Measurements from ENCODE around the gene TUBGCP2.

Gene TUBGCP2

GRCh38 chr10:133339708-133340380 lies 31.2 kb upstream of the TUBGCP2 start:
- no peak for DNase-seq

GRCh38 chr10:133338080-133339071 lies 29.7 kb upstream of the TUBGCP2 start:
- DNase-seq, result no peak

GRCh38 chr10:133337370-133337725 lies 28.7 kb upstream of the TUBGCP2 start:
- no peak for DNase-seq

- no peak for DNase-seq
Observed at GRCh38 chr10:133336577-133337369, 28.1 kb upstream of the TUBGCP2 start, which contains the start of gene CALY. Gene CALY, minus strand, starts transcription at chr10:133336896. Its CDS starts 7,907 bp downstream, at chr10:133328989.

- DNase-seq, result no peak
Observed at GRCh38 chr10:133336118-133336576, 27.5 kb upstream of the TUBGCP2 start.

GRCh38 chr10:133335246-133336117 lies 26.8 kb upstream of the TUBGCP2 start:
- DNase-seq, result no peak

GRCh38 chr10:133334503-133335245 lies 26.0 kb upstream of the TUBGCP2 start:
- no peak for DNase-seq

GRCh38 chr10:133332936-133333699 lies 24.4 kb upstream of the TUBGCP2 start:
- DNase-seq, result no peak

- DNase-seq, result no peak
Observed at GRCh38 chr10:133329491-133330202, 21.0 kb upstream of the TUBGCP2 start.

GRCh38 chr10:133328358-133329343 lies 20.0 kb upstream of the TUBGCP2 start:
- DNase-seq, result no peak

- no peak for DNase-seq
Observed at GRCh38 chr10:133327651-133328357, 19.1 kb upstream of the TUBGCP2 start.

GRCh38 chr10:133326745-133327650 lies 18.3 kb upstream of the TUBGCP2 start:
- no peak for DNase-seq

- DNase-seq, result no peak
Observed at GRCh38 chr10:133326223-133326551, 17.5 kb upstream of the TUBGCP2 start.

GRCh38 chr10:133325440-133326222 lies 17.0 kb upstream of the TUBGCP2 start:
- no peak for DNase-seq

- DNase-seq, result no peak
Observed at GRCh38 chr10:133324857-133325260, 16.2 kb upstream of the TUBGCP2 start.

GRCh38 chr10:133324198-133324792 lies 15.6 kb upstream of the TUBGCP2 start:
- DNase-seq, result no peak

Data from NCI-H2081 treated with DMSO at 0.1 percent for 48 hours (cell line).